ENCODE data around the gene PAK6. TPM values are rescaled to one million over a fixed set of nuclear protein-coding genes. Genes with fewer than 3 reads are reported as not detected.

The PAK6 gene
- total RNA-seq, 1 donor: not detected

- Histone ChIP-seq H4K20me1 (ENCODE audit: insufficient read depth, low read length) (no peaks in the 10 kb centered on the region), H3K4me1 (ENCODE audit: insufficient read depth, low read length) (no peaks in the 10 kb centered on the region), H3K4me2 (ENCODE audit: insufficient read depth, low read length) (no peak overlapping the region), H3K27me3 (ENCODE audit: insufficient read depth, low read length) (no peaks in the 10 kb centered on the region), H2AFZ (ENCODE audit: low read length) (peak overlapping the region; percentile 84), H3K9me3 (ENCODE audit: low read depth, low read length) (no peaks in the 10 kb centered on the region), H3K27ac (ENCODE audit: low read depth, low read length) (no peak overlapping the region), H3K79me2 (ENCODE audit: insufficient read depth, low read length) (no peaks in the 10 kb centered on the region), H3K36me3 (ENCODE audit: insufficient read depth, low read length) (no peaks in the 10 kb centered on the region), H3K4me3 (ENCODE audit: insufficient read depth, low read length) (no peak overlapping the region)
- no peak for TF ChIP-seq CTCF (IDR thresholded peaks at IDR 0.05; ENCODE audit: extremely low read depth, low read depth, low read length)
- DNase-seq (ENCODE audit: insufficient read length, low spot score, missing footprints): peak; percentile 80
Observed at GRCh38 chr15:40232625-40233070, 6.2 kb upstream of the PAK6 start.

GRCh38 chr15:40233727-40234577 lies 4.9 kb upstream of the PAK6 start:
- no peak for TF ChIP-seq CTCF (IDR thresholded peaks at IDR 0.05; ENCODE audit: extremely low read depth, low read depth, low read length)
- H3K4me1 ChIP-seq (ENCODE audit: insufficient read depth, low read length): peaks cover 2% of the 10 kb centered on the region
- H3K36me3 ChIP-seq (ENCODE audit: insufficient read depth, low read length): no peaks in the 10 kb centered on the region
- H3K79me2 ChIP-seq (ENCODE audit: insufficient read depth, low read length): no peaks in the 10 kb centered on the region
- H3K4me3 ChIP-seq (ENCODE audit: insufficient read depth, low read length): no peak overlapping the region
- no peak overlapping the region for H3K4me2 ChIP-seq (ENCODE audit: insufficient read depth, low read length)
- no peaks in the 10 kb centered on the region for H3K9me3 ChIP-seq (ENCODE audit: low read depth, low read length)
- no peak overlapping the region for H2AFZ ChIP-seq (ENCODE audit: low read length)
- H3K27ac ChIP-seq (ENCODE audit: low read depth, low read length): no peak overlapping the region
- H4K20me1 ChIP-seq (ENCODE audit: insufficient read depth, low read length): peaks cover 2% of the 10 kb centered on the region
- DNase-seq (ENCODE audit: insufficient read length, low spot score, missing footprints): peak; percentile 70
- H3K27me3 ChIP-seq (ENCODE audit: insufficient read depth, low read length): peaks cover 2% of the 10 kb centered on the region

GRCh38 chr15:40234783-40235182 lies 4.1 kb upstream of the PAK6 start:
- peak; percentile 77 for DNase-seq (ENCODE audit: insufficient read length, low spot score, missing footprints)
- no peaks in the 10 kb centered on the region for H3K9me3 ChIP-seq (ENCODE audit: low read depth, low read length)
- H2AFZ ChIP-seq (ENCODE audit: low read length): no peak overlapping the region
- no peak for TF ChIP-seq CTCF (IDR thresholded peaks at IDR 0.05; ENCODE audit: extremely low read depth, low read depth, low read length)
- H3K36me3 ChIP-seq (ENCODE audit: insufficient read depth, low read length): no peaks in the 10 kb centered on the region
- H3K79me2 ChIP-seq (ENCODE audit: insufficient read depth, low read length): no peaks in the 10 kb centered on the region
- H3K27ac ChIP-seq (ENCODE audit: low read depth, low read length): no peak overlapping the region
- peaks cover 2% of the 10 kb centered on the region for H4K20me1 ChIP-seq (ENCODE audit: insufficient read depth, low read length)
- H3K4me3 ChIP-seq (ENCODE audit: insufficient read depth, low read length): no peak overlapping the region
- peaks cover 2% of the 10 kb centered on the region for H3K27me3 ChIP-seq (ENCODE audit: insufficient read depth, low read length)
- H3K4me1 ChIP-seq (ENCODE audit: insufficient read depth, low read length): peaks cover 8% of the 10 kb centered on the region
- H3K4me2 ChIP-seq (ENCODE audit: insufficient read depth, low read length): no peak overlapping the region

GRCh38 chr15:40235201-40235885 lies 3.5 kb upstream of the PAK6 start:
- Histone ChIP-seq H3K4me2 (ENCODE audit: insufficient read depth, low read length) (no peak overlapping the region), H2AFZ (ENCODE audit: low read length) (no peak overlapping the region), H3K9me3 (ENCODE audit: low read depth, low read length) (no peaks in the 10 kb centered on the region)

More at GRCh38 chr15:40235201-40235885, 3.5 kb upstream of the PAK6 start:
- Histone ChIP-seq H3K4me1 (ENCODE audit: insufficient read depth, low read length) (peaks cover 8% of the 10 kb centered on the region), H4K20me1 (ENCODE audit: insufficient read depth, low read length) (peaks cover 2% of the 10 kb centered on the region), H3K27me3 (ENCODE audit: insufficient read depth, low read length) (peaks cover 2% of the 10 kb centered on the region), H3K4me3 (ENCODE audit: insufficient read depth, low read length) (no peak overlapping the region), H3K79me2 (ENCODE audit: insufficient read depth, low read length) (no peaks in the 10 kb centered on the region), H3K36me3 (ENCODE audit: insufficient read depth, low read length) (no peaks in the 10 kb centered on the region), H3K27ac (ENCODE audit: low read depth, low read length) (no peak overlapping the region)
- DNase-seq (ENCODE audit: insufficient read length, low spot score, missing footprints): peak; percentile 62
- no peak for TF ChIP-seq CTCF (IDR thresholded peaks at IDR 0.05; ENCODE audit: extremely low read depth, low read depth, low read length)

All from osteoblast (primary cell).